Measurements from ENCODE around the gene DLK2. TPM values are rescaled to one million over a fixed set of nuclear protein-coding genes. Genes with fewer than 3 reads are reported as not detected.

DLK2 gene
- total RNA-seq, 1 donor from 2014 or later: 0.18 TPM

DNA sequence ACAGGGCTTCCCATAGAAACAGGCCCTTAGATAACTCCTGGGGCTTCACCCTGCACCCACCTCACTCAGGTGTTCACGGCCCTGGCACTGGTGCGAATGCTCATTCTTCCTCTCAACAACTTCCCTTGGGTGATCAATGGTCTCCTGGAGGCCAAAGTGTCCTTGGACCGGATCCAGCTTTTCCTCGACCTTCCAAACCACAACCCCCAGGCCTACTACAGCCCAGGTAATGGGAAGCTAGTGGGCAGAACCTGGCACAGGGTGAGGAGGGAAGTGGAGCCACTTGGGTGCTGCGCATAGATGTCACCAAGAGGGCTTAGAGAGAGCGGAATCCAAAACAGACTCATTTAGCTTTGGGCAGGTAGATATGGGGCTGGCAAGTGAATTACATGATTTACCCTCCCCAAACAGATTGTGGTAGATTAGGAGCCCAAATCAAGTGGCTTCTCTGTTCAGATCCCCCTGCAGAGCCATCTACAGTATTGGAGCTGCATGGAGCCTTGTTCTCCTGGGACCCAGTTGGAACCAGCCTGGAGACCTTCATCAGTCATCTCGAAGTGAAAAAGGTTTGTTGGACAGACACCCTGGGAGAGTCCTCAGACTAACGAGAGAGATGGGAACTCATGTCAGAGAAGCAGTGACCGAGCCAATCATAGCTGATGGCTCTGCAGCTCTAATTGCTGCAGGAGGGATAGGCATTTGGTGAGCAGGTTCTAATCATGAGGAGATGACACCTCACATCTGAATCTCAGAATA lies 19.5 kb downstream of the DLK2 start:
- H3K27me3 Mint-ChIP-seq (ENCODE audit: unreplicated experiment): peaks cover 6% of the 10 kb centered on the region
- no peaks in the 10 kb centered on the region for H3K9me3 Mint-ChIP-seq (ENCODE audit: unreplicated experiment)

DNA sequence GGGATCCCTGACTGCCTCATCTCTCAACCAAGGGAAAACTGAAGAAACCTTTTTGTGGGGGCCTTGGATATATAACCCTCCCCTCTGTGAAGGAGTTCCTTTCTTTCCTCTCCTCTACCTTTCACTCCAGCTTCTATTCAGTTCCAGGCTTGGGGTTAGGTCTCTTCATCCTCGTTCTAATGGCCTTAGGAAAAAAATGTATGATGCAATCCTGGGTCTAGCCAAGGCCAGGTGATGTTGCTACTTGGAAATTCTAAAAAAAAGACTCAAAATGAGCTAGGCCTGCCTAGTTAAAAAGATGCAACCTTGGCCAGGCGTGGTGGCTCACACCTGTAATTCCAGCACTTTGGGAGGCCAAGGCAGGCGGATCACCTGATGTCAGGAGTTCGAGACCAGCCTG lies 20.4 kb downstream of the DLK2 start:
- TF ChIP-seq, protein P1, sequence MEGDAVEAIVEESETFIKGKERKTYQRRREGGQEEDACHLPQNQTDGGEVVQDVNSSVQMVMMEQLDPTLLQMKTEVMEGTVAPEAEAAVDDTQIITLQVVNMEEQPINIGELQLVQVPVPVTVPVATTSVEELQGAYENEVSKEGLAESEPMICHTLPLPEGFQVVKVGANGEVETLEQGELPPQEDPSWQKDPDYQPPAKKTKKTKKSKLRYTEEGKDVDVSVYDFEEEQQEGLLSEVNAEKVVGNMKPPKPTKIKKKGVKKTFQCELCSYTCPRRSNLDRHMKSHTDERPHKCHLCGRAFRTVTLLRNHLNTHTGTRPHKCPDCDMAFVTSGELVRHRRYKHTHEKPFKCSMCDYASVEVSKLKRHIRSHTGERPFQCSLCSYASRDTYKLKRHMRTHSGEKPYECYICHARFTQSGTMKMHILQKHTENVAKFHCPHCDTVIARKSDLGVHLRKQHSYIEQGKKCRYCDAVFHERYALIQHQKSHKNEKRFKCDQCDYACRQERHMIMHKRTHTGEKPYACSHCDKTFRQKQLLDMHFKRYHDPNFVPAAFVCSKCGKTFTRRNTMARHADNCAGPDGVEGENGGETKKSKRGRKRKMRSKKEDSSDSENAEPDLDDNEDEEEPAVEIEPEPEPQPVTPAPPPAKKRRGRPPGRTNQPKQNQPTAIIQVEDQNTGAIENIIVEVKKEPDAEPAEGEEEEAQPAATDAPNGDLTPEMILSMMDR (IDR thresholded peaks at IDR 0.05; ENCODE audit: unreplicated experiment): no peak
- H3K27ac Mint-ChIP-seq (ENCODE audit: unreplicated experiment): no peak overlapping the region

More for the DNA sequence above, 19.5 kb downstream of the DLK2 start:
- H3K4me1 Mint-ChIP-seq (ENCODE audit: unreplicated experiment): peaks cover 4% of the 10 kb centered on the region
- TF ChIP-seq, protein P1 (IDR thresholded peaks at IDR 0.05; ENCODE audit: unreplicated experiment): no peak
- DNase-seq (ENCODE audit: low spot score): no peak
- H3K4me3 Mint-ChIP-seq (ENCODE audit: unreplicated experiment): no peak overlapping the region
- H3K27ac Mint-ChIP-seq (ENCODE audit: unreplicated experiment): no peak overlapping the region
- peaks cover 12% of the 10 kb centered on the region for H3K36me3 Mint-ChIP-seq (ENCODE audit: low read depth, unreplicated experiment)

DNA sequence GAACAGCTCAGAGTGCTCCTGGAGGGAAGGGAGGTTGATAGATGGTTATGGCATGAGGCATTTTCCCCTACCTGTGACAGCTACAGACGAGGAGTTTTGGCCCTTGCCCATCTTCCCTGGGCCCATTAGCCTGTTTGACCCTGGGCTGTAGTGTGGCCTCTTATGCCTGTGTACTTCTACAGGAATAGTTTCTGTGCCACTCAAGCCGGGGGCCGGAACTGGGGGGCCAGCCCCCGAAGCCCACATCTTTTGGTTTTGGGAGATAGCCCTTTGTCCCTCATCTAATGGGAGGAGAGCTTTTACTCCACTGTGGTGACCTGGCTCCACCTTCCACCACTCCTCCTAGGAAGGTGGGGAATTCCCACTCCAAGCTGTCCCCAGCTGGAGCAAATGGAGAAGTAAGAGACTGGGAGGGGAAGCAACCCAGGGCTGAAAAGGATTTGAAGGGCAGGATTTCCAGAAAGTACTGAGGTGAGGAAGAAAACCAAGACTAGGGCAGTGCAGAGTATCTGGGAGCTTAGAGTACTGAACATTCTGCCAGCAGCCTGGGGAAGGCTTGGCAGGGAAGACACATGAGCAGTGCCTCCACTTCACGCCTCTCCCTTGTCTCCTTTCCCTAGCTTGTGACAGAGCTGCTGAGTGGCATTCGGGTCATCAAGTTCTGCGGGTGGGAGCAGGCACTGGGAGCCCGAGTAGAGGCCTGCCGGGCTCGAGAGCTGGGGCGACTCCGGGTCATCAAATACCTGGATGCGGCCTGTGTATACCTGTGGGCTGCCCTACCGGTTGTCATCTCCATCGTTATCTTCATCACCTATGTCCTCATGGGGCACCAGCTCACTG lies 21.1 kb downstream of the DLK2 start:
- no peak overlapping the region for H3K27ac Mint-ChIP-seq (ENCODE audit: unreplicated experiment)
- peaks cover 12% of the 10 kb centered on the region for H3K36me3 Mint-ChIP-seq (ENCODE audit: low read depth, unreplicated experiment)
- peaks cover 6% of the 10 kb centered on the region for H3K27me3 Mint-ChIP-seq (ENCODE audit: unreplicated experiment)
- peaks cover 4% of the 10 kb centered on the region for H3K4me1 Mint-ChIP-seq (ENCODE audit: unreplicated experiment)
- no peaks in the 10 kb centered on the region for H3K9me3 Mint-ChIP-seq (ENCODE audit: unreplicated experiment)
- TF ChIP-seq, protein P1 (IDR thresholded peaks at IDR 0.05; ENCODE audit: unreplicated experiment): no peak
- no peak overlapping the region for H3K4me3 Mint-ChIP-seq (ENCODE audit: unreplicated experiment)
- DNase-seq (ENCODE audit: low spot score): no peak

More for the DNA sequence above, 20.4 kb downstream of the DLK2 start:
- Mint-ChIP-seq H3K4me1 (ENCODE audit: unreplicated experiment) (peaks cover 4% of the 10 kb centered on the region), H3K27me3 (ENCODE audit: unreplicated experiment) (peaks cover 6% of the 10 kb centered on the region), H3K36me3 (ENCODE audit: low read depth, unreplicated experiment) (peaks cover 12% of the 10 kb centered on the region), H3K9me3 (ENCODE audit: unreplicated experiment) (no peaks in the 10 kb centered on the region), H3K4me3 (ENCODE audit: unreplicated experiment) (no peak overlapping the region)
- no peak for DNase-seq (ENCODE audit: low spot score)

DNA sequence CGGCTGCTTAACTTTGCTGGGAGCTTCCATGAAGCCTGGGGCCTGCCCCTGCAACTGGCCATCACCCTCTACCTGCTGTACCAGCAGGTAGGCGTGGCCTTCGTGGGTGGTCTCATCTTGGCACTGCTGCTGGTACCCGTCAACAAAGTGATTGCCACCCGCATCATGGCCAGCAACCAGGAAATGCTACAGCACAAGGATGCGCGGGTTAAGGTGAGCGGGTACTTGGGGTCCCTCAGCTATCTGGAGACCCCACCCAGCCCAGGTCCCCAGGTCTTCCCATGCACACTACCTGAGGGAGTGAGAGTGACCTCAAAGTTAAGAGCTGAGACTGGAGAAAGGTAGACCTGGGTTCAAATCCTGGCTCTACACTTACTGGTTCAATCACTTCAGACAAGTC lies 22.2 kb downstream of the DLK2 start:
- H3K4me1 Mint-ChIP-seq (ENCODE audit: unreplicated experiment): peaks cover 13% of the 10 kb centered on the region
- peaks cover 6% of the 10 kb centered on the region for H3K27me3 Mint-ChIP-seq (ENCODE audit: unreplicated experiment)
- DNase-seq (ENCODE audit: low spot score): no peak
- TF ChIP-seq, protein P1 (IDR thresholded peaks at IDR 0.05; ENCODE audit: unreplicated experiment): no peak
- H3K4me3 Mint-ChIP-seq (ENCODE audit: unreplicated experiment): no peak overlapping the region
- H3K27ac Mint-ChIP-seq (ENCODE audit: unreplicated experiment): no peak overlapping the region
- H3K9me3 Mint-ChIP-seq (ENCODE audit: unreplicated experiment): no peaks in the 10 kb centered on the region
- H3K36me3 Mint-ChIP-seq (ENCODE audit: low read depth, unreplicated experiment): peaks cover 12% of the 10 kb centered on the region

All from endothelial cell (in vitro differentiated cells).